Neural cell (in vitro differentiated cells): ENCODE results near the gene CATSPERE. TPM values are rescaled to one million over a fixed set of nuclear protein-coding genes. Genes with fewer than 3 reads are reported as not detected.

ENCODE experiments used
- H2AFZ ChIP-seq: fragments of 200-600, 300-800 bp; sonication (generic), shearing (Covaris generic); 2 replicates; pipeline ENCODE4 v1.6.0; 2014; ENCODE audit warnings: low read depth, mild to moderate bottlenecking, antibody characterized with exemption, low read length, moderate library complexity
- H3F3A ChIP-seq: fragments of 200-600 bp; shearing (Covaris generic); 2 replicates; pipeline ENCODE4 v1.6.1; 2016; ENCODE audit warnings: mild to moderate bottlenecking, moderate library complexity, mixed read lengths, antibody characterized with exemption, low read length; ENCODE audit not compliant: insufficient read depth, poor library complexity, severe bottlenecking
- H3K27ac ChIP-seq: fragments of 200-600, 300-800 bp; sonication (generic), shearing (Covaris generic); 2 replicates; pipeline ENCODE4 v1.5.1; 2014; ENCODE audit warnings: mild to moderate bottlenecking, low read length, moderate library complexity
- H3K27me3 ChIP-seq: fragments of 300-800, 200-600 bp; sonication (generic), shearing (Covaris generic); 2 replicates; pipeline ENCODE4 v1.6.0; 2014; ENCODE audit warnings: mild to moderate bottlenecking, low read depth, low read length, moderate library complexity; ENCODE audit not compliant: insufficient read depth
- H3K36me3 ChIP-seq: fragments of 300-800, 200-600 bp; sonication (generic), shearing (Covaris generic); 2 replicates; pipeline ENCODE4 v1.5.1; 2014; ENCODE audit warnings: mild to moderate bottlenecking, antibody characterized with exemption, low read length, moderate library complexity; ENCODE audit not compliant: insufficient read depth
- H3K4me2 ChIP-seq: fragments of 300-800, 200-600 bp; sonication (generic), shearing (Covaris generic); 2 replicates; pipeline ENCODE4 v1.6.0; 2014; ENCODE audit warnings: mild to moderate bottlenecking, low read length
- H3K4me3 ChIP-seq: fragments of 300-800, 200-600 bp; sonication (generic), shearing (Covaris generic); 2 replicates; pipeline ENCODE4 v1.5.1; 2014; ENCODE audit warnings: mild to moderate bottlenecking, low read length, moderate library complexity
- H3K79me2 ChIP-seq: fragments of 200-600 bp; shearing (Covaris generic); replicated peaks from 2 replicates; pipeline ENCODE4 v1.6.0; 2014; ENCODE audit warnings: mild to moderate bottlenecking, low read length, moderate library complexity; ENCODE audit not compliant: insufficient read depth
- H3K9ac ChIP-seq: fragments of 300-800, 200-600 bp; sonication (generic), shearing (Covaris generic); 2 replicates; pipeline ENCODE4 v1.6.1; 2016; ENCODE audit warnings: mild to moderate bottlenecking, low read length, mixed read lengths
- H3K9me2 ChIP-seq: fragments of 200-600 bp; shearing (Covaris generic); 2 replicates; pipeline ENCODE4 v1.6.1; 2016; ENCODE audit warnings: mild to moderate bottlenecking, low read length, mixed read lengths; ENCODE audit not compliant: insufficient read depth
- H3K9me3 ChIP-seq: fragments of 200-600, 300-800 bp; sonication (generic), shearing (Covaris generic); 2 replicates; pipeline ENCODE4 v1.6.1; 2016; ENCODE audit warnings: mild to moderate bottlenecking, mixed run types, low read length, moderate library complexity, mixed read lengths
- H4K20me1 ChIP-seq: fragments of 200-600 bp; shearing (Covaris generic); 2 replicates; pipeline ENCODE4 v1.6.1; 2016; ENCODE audit warnings: mild to moderate bottlenecking, mixed run types; ENCODE audit not compliant: insufficient read depth
- EP300 ChIP-seq: fragments of 450-650 bp; conservative IDR thresholded peaks from 2 replicates; pipeline ENCODE4 v1.6.1; 2014; ENCODE audit warnings: antibody characterized with exemption, mild to moderate bottlenecking, moderate library complexity; ENCODE audit not compliant: poor library complexity, severe bottlenecking
- EZH2 ChIP-seq: fragments of 200-600, 300-800 bp; shearing (Covaris generic), sonication (generic); IDR thresholded peaks from 2 replicates; pipeline ENCODE4 v1.6.1; 2014; ENCODE audit warnings: antibody characterized with exemption, low read length, borderline replicate concordance, mild to moderate bottlenecking; ENCODE audit not compliant: insufficient read depth, poor library complexity, severe bottlenecking
- MXI1 ChIP-seq: fragments of 450-650 bp; conservative IDR thresholded peaks from 2 replicates; pipeline ENCODE4 v1.6.1; 2014; ENCODE audit warnings: antibody characterized with exemption, mild to moderate bottlenecking; ENCODE audit not compliant: poor library complexity, severe bottlenecking
- POLR2AphosphoS5 ChIP-seq: IDR thresholded peaks from 2 replicates; pipeline ENCODE4 v1.6.1; 2012
- RAD21 ChIP-seq: fragments of 450-650 bp; conservative IDR thresholded peaks from 2 replicates; pipeline ENCODE4 v1.6.1; 2014; ENCODE audit warnings: antibody characterized with exemption, mild to moderate bottlenecking, moderate library complexity
- SMC3 ChIP-seq: fragments of 450-650 bp; conservative IDR thresholded peaks from 2 replicates; pipeline ENCODE4 v1.6.1; 2014; ENCODE audit warnings: antibody characterized with exemption, mild to moderate bottlenecking, moderate library complexity; ENCODE audit not compliant: poor library complexity
- TAF1 ChIP-seq: IDR thresholded peaks from 2 replicates; pipeline ENCODE4 v1.6.1; 2012; ENCODE audit warnings: low read depth
- polyA plus RNA-seq: library from polyadenylated mRNA; depleted of rRNA; stranded (reverse); fragments of >200 nt; gene quantifications from 2 replicates; pipeline ENCODE4 v1.2.3, GENCODE V29; 2014
- TF ChIP-seq, protein P1 (sequence below): fragments of 450-650 bp; IDR thresholded peaks from 2 replicates; pipeline ENCODE4 v1.5.1; 2014; ENCODE audit warnings: antibody characterized with exemption, mild to moderate bottlenecking, moderate library complexity; ENCODE audit not compliant: poor library complexity, severe bottlenecking
- TF ChIP-seq, protein P2 (sequence below): IDR thresholded peaks from 2 replicates; pipeline ENCODE4 v1.6.1; 2012; ENCODE audit warnings: borderline replicate concordance

CATSPERE gene
- polyA plus RNA-seq, 1 donor from 2014 or later: 5.6 TPM

DNA sequence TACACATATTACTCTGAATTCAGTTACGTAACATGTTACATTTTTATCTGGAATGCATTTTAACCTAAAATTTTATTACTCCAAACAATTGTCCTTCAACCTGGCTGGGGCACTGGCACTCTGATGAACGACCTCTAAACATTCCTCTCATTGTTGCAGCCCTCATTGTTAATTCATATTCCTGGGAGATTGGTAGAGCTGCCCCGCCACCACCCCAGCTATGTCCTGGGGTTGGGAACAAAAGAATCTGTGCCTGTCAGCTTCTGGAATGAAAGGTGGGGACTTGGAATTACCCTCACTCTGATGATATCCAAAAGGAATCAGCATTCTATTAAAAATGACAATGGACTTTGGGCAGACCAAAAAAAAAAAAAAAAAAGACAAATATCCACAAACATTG is 153.8 kb downstream of the CATSPERE start:
- no peak overlapping the region for H2AFZ ChIP-seq
- H3K4me2 ChIP-seq: no peak overlapping the region
- H3K36me3 ChIP-seq: no peaks in the 10 kb centered on the region
- no peak overlapping the region for H3K9ac ChIP-seq
- peak overlapping the region; percentile 16 for H3K27ac ChIP-seq
- H3K79me2 ChIP-seq: no peaks in the 10 kb centered on the region
- H4K20me1 ChIP-seq: no peaks in the 10 kb centered on the region
- H3K9me3 ChIP-seq: no peaks in the 10 kb centered on the region
- H3F3A ChIP-seq: no peaks in the 10 kb centered on the region
- TF ChIP-seq EP300 (no peak), MXI1 (no peak), RAD21 (no peak), POLR2AphosphoS5 (no peak), TAF1 (no peak), SMC3 (no peak), EZH2 (no peak)
- TF ChIP-seq, protein P1, sequence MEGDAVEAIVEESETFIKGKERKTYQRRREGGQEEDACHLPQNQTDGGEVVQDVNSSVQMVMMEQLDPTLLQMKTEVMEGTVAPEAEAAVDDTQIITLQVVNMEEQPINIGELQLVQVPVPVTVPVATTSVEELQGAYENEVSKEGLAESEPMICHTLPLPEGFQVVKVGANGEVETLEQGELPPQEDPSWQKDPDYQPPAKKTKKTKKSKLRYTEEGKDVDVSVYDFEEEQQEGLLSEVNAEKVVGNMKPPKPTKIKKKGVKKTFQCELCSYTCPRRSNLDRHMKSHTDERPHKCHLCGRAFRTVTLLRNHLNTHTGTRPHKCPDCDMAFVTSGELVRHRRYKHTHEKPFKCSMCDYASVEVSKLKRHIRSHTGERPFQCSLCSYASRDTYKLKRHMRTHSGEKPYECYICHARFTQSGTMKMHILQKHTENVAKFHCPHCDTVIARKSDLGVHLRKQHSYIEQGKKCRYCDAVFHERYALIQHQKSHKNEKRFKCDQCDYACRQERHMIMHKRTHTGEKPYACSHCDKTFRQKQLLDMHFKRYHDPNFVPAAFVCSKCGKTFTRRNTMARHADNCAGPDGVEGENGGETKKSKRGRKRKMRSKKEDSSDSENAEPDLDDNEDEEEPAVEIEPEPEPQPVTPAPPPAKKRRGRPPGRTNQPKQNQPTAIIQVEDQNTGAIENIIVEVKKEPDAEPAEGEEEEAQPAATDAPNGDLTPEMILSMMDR: no peak
- TF ChIP-seq, protein P2, sequence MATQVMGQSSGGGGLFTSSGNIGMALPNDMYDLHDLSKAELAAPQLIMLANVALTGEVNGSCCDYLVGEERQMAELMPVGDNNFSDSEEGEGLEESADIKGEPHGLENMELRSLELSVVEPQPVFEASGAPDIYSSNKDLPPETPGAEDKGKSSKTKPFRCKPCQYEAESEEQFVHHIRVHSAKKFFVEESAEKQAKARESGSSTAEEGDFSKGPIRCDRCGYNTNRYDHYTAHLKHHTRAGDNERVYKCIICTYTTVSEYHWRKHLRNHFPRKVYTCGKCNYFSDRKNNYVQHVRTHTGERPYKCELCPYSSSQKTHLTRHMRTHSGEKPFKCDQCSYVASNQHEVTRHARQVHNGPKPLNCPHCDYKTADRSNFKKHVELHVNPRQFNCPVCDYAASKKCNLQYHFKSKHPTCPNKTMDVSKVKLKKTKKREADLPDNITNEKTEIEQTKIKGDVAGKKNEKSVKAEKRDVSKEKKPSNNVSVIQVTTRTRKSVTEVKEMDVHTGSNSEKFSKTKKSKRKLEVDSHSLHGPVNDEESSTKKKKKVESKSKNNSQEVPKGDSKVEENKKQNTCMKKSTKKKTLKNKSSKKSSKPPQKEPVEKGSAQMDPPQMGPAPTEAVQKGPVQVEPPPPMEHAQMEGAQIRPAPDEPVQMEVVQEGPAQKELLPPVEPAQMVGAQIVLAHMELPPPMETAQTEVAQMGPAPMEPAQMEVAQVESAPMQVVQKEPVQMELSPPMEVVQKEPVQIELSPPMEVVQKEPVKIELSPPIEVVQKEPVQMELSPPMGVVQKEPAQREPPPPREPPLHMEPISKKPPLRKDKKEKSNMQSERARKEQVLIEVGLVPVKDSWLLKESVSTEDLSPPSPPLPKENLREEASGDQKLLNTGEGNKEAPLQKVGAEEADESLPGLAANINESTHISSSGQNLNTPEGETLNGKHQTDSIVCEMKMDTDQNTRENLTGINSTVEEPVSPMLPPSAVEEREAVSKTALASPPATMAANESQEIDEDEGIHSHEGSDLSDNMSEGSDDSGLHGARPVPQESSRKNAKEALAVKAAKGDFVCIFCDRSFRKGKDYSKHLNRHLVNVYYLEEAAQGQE: no peak
- no peak overlapping the region for H3K4me3 ChIP-seq
- no peaks in the 10 kb centered on the region for H3K9me2 ChIP-seq
- H3K27me3 ChIP-seq: no peaks in the 10 kb centered on the region

DNA sequence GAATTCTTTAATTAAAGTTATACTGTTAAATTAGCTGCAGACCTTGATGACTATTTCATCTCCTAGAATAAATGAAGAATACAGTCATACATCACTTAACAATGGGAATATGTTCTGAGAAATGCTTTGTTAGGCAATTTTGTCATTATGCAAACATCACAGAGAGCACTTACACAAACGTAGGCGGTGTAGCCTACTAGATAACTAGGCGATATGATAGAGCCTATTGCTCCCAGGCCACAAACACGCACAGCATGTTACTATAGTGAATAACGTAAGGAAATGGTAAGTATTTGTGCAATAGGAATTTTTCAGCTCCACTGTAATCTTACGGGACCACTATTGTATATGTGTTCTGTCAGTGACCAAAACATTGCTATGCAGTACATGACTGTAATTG is 154.2 kb downstream of the CATSPERE start:
- Histone ChIP-seq H3K36me3 (no peaks in the 10 kb centered on the region), H3K4me3 (no peak overlapping the region), H3F3A (no peaks in the 10 kb centered on the region), H3K79me2 (no peaks in the 10 kb centered on the region), H3K9me2 (no peaks in the 10 kb centered on the region), H2AFZ (no peak overlapping the region), H4K20me1 (no peaks in the 10 kb centered on the region), H3K9ac (no peak overlapping the region), H3K27me3 (no peaks in the 10 kb centered on the region), H3K27ac (peak overlapping the region; percentile 16), H3K4me2 (no peak overlapping the region), H3K9me3 (no peaks in the 10 kb centered on the region)
- peak; percentile 11 for TF ChIP-seq POLR2AphosphoS5
- TF ChIP-seq, protein P2: no peak
